Hematopoietic multipotent progenitor cell (in vitro differentiated cells): ENCODE measurements around the gene TM4SF1. TPM values are rescaled to one million over a fixed set of nuclear protein-coding genes. Genes with fewer than 3 reads are reported as not detected.
"Not testable (repeated sequence)": the region's sequence is repeated elsewhere in the genome, so short reads cannot be mapped to it uniquely, and the experiment has no call there.

ENCODE experiments used
- DNase-seq, 3 donors: peaks; one replicate each; pipeline ENCODE4 v3.0.0-alpha.2; 2011 to 2015; ENCODE audit warnings: low read depth in 2 of 3, low spot score in 2 of 3
- total RNA-seq: library from RNA; depleted of rRNA; stranded (reverse); fragments of >200 nt; gene quantifications from one replicate; pipeline ENCODE4 v1.2.3, GENCODE V29; 2012

TM4SF1 gene
- total RNA-seq, 1 donor, result 114 TPM

DNA sequence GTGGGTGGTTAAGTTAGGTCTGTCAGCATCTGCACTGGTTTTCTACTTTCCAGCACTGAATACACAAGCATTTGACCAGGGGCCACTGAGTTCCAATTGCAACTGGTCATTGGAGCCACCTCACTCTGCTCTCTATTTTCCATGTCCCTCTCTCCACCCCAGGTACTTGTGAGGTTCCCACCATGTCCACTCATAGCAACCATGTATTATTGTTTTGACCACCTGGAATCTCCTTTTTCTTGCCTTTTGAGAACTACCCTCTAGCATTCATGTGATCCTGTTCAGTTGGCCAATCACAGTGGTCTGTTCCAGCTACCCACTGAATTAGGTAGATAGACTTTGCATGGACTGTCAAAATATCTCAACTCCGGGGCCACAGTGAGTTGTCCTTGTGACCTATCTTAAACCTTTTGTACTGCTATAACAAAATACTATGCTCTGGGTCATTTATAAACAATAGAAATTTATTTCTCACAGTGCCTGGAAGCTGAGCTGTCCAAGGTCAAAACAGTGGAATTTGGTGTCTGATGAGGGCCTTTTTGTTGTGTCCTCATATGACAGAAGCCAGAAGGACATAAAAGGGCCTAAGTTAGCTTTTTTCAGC lies 23.8 kb downstream of the TM4SF1 start:
- DNase-seq, result no peak

- peak in 2 of 3 donors; percentile 49 to 65 for DNase-seq
Observed at GRCh38 chr3:149352556-149352955, 24.9 kb downstream of the TM4SF1 start.

- no peak for DNase-seq
Observed at GRCh38 chr3:149343951-149344350, 33.5 kb downstream of the TM4SF1 start.

DNA sequence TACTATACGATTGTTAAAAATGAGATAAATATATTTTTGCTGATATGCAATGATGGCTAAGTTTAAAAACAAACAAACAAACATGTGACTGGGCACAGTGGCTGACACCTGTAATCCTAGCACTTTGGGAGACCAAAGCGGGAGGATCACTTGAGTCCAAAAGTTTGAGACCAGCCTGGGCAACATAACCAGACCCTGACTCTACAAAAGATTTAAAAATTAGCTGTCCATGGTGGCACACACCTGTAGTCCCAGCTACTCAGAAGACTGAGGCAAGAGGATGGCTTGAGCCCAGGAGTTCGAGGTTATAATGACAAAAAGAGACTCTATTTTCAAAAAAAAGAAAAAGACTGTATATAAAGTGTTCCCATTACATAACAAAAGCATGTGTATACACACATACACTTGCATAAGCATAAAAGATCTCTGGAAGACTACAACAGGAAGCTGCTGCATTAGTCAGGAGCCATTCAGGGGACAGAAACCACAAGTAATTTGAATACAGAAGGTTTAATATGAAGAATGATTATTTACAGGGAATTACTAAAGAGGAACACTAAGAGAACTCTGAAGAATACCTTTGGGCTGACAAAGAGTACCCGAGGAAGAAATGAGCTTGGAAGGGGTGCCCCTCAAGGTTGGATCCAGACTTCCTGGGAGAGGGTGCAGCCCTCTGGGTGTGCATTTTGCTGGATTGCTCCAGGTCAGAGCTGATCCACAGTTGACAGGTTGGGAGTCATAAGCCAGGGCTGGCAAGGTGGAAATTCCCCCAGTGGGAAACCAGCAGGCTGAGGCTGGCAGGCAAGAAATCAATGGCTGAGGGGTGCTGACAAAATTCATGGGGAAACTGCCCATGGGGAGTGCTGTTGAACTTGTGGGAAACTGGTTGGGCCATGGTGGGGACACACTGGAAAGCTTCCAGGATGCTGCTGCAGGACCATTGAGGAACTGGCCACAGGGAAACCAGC lies 34.8 kb downstream of the TM4SF1 start:
- peak in 2 of 3 donors; percentile 61 to 64 for DNase-seq

DNA sequence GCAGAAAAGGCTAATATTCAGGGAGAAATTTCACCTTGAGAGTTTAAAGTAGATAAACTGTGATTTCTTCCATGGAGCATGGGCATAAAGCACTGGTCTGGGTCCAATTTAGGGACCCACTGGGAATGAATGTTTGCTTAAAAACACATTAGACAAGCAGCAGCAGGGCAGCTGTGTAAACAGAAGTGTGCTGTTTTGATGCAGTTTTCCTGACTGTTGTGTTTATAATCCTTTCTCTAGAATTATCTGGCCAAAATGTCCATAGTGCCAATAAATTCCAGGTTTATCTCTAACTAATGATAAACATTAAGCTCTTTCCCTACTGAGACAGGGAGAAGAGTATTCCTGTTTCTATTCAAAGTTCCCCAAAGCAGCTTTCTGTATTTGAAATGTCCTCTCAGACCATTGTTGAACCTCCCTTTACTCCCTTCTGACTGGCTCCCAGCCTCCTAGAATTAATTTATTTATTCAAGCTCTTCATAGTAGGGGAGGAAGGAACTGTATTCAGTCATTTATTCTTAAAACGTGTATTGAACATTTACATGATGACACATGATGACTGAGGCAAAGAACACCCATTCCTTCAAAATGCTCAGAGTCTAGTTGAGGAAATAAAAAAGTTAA lies 37.0 kb downstream of the TM4SF1 start:
- DNase-seq, result no peak

DNA sequence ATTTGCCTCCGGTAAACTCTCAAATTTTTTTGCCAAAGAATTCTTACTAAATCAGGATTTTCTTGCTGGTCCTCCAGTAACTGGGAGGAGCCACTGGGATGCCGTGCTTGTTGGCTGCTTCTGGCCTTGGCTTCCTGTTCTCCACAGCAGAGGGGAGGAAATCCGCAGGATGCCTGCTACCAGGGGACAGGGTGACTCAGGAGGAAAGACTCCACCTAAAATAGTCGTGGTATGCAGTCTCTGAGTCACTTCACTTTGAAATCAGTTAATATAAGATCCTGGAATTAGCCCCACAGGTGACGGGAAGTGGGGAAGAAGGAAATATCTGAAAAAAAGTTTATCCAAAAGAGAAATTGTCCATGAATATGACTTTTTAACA lies 37.5 kb downstream of the TM4SF1 start:
- DNase-seq, result peak in 2 of 3 donors; percentile 89 to 90

- DNase-seq, result not testable (repeated sequence)
Observed at GRCh38 chr3:149337486-149337885, 40.0 kb downstream of the TM4SF1 start.

GRCh38 chr3:149336925-149337324 lies 40.5 kb downstream of the TM4SF1 start:
- no peak for DNase-seq

- no peak for DNase-seq
Observed at GRCh38 chr3:149333176-149333859, 44.1 kb downstream of the TM4SF1 start, which contains the start of gene TM4SF18. Gene TM4SF18, minus strand, starts transcription at chr3:149333636. Its CDS starts 254 bp downstream, at chr3:149333382.

GRCh38 chr3:149332771-149333170 lies 44.7 kb downstream of the TM4SF1 start:
- DNase-seq, result no peak

DNA sequence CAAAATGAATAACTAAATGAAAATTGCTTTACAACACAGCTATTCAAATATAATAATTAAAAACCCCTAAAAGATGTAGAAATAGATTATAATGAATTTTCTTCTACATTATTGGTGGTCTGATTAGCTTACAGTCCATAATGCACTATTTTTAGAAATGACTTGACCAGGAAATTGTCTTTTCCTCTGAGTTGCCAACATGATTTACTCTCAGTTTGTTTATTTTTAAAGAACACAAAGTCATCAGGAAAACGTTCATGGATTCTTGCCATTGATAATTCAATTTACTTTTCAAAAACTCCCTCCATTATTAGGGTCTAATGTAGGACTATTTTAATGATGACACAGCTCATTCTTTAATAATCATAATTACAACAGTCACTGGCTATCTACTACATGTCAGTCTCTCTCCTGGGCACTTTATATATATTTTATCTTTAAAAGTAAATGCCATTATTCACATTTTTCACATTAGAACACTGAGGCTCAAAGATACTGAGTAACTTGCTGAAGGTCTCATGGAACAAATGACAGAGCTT lies 45.2 kb downstream of the TM4SF1 start:
- DNase-seq, result no peak

- no peak for DNase-seq
Observed at GRCh38 chr3:149331396-149331795, 46.1 kb downstream of the TM4SF1 start.

GRCh38 chr3:149330609-149331331 lies 46.7 kb downstream of the TM4SF1 start:
- no peak for DNase-seq

DNA sequence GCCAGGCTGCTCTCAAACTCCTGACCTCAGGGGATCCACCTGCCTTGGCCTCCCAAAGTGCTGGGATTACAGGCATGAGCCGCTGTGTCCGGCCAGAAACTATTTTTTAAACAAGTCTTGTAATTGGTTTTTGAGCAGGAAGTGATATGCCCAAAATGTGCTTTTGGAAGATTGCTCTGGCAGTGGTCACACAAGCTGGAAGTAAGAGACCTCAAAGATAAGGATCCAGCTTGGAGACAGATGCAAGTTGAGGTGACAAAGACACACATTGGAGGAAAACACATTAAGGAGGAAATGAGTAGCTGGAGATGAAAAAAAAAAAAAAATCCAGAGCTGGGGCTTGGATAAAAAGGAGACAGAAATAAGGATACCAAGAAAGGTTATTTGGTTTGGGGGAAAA lies 50.3 kb downstream of the TM4SF1 start:
- peak in 1 of 3 donors; percentile 39 for DNase-seq

GRCh38 chr3:149325581-149325980 lies 51.9 kb downstream of the TM4SF1 start:
- DNase-seq, result no peak

GRCh38 chr3:149324332-149324731 lies 53.1 kb downstream of the TM4SF1 start:
- DNase-seq, result no peak

GRCh38 chr3:149321640-149322039 lies 55.8 kb downstream of the TM4SF1 start:
- no peak for DNase-seq

- no peak for DNase-seq
Observed at GRCh38 chr3:149321136-149321535, 56.3 kb downstream of the TM4SF1 start.

DNA sequence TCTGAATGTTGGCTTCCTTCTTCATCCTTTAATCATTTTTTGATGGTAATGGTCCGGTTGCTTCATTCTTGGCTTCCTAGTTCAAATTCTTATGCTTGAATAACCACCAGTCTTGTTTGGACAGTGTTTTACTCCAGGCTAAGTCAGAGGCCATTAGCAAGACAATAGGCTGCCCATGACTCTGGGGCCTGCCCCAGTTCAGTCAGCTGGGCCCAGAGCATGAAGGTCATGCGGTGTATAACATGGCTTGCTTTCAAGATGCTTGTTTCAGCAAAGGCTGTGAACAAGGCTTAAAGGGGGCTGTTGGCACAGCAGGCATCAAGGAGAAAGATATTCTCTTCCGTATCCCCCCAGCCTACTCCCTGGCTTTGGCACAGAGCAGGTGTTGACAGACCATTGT lies 57.7 kb downstream of the TM4SF1 start:
- no peak for DNase-seq
